RWPE1 (cell line): ENCODE measurements around the gene NPAP1.

Experiments
- CTCF ChIA-PET: fragments of 350-600 bp; sonication (Branson Sonifier 250); formaldehyde crosslinking; extraction: SDS; loops from one replicate; lab custom pipeline; 2021; lab: Yijun Ruan, JAX
- POLR2A ChIA-PET: fragments of 400-600 bp; formaldehyde crosslinking; extraction: SDS; loops from one replicate; lab custom pipeline; 2020; ENCODE audit warnings: antibody characterized with exemption; ENCODE audit not compliant: low non-redundant PET; lab: Yijun Ruan, JAX
- DNase-seq: peaks from one replicate; pipeline ENCODE4 v3.0.0; 2012; ENCODE audit warnings: low spot score
- H3K27ac ChIP-seq: fragments of 450-650 bp; 2 replicates; pipeline ENCODE4 v1.5.1; 2017
- CTCF ChIP-seq: fragments of 450-650 bp; conservative IDR thresholded peaks from 2 replicates; pipeline ENCODE4 v1.5.1; 2017; ENCODE audit warnings: low read depth, mild to moderate bottlenecking

The NPAP1 gene

GRCh38 chr15:24696201-24696600, 20.6 kb downstream of the NPAP1 start:
- H3K27ac ChIP-seq = no peak overlapping the region
- TF ChIP-seq CTCF = no peak
- ChIA-PET CTCF (no interaction called here), POLR2A (no interaction called here)
- DNase-seq = no peak

GRCh38 chr15:24696842-24697241, 21.3 kb downstream of the NPAP1 start:
- ChIA-PET CTCF (no interaction called here), POLR2A (no interaction called here)
- DNase-seq = no peak
- no peak for TF ChIP-seq CTCF
- H3K27ac ChIP-seq = no peak overlapping the region

DNA sequence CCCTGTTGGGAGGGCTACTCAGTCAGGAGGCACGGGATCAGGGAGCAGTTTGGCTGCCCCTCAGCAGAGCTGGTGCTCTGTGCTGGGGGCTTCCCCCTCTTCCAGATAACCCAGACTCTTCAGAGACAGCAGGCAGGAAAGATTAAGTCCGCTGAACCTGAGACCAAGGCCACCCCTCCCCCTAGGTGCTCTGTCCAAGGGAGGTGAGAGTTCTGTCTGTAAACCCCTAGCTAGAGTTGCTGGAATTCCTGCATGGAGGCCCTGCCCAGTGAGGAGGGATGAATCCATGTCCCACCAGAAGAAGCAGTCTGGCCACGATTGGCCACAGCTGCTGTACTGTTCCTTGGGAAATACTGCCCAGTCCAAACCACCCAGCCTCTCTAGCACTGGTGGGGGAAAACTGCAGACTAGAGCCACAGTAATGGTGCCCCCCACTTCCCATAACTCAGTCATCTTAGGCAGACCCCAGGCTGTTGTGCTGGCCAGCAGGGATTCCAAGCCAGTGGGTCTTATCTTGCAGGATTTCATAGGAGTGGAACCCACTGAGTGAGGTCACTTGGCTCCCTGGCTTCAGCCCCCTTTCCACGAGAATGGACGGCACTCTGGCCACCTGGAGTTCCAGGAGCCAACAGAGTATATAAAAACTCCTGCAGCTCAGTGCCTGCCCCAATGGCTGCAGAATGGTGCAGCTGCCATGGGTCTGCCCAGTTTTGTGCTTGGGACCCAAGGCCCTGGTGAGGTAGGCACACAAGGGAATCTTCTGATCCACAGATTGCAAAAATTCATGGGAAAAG, 42.9 kb downstream of the NPAP1 start:
- H3K27ac ChIP-seq = no peak overlapping the region
- CTCF ChIA-PET = no interaction called here
- POLR2A ChIA-PET = no interaction called here
- TF ChIP-seq CTCF = no peak
- DNase-seq = no peak

DNA sequence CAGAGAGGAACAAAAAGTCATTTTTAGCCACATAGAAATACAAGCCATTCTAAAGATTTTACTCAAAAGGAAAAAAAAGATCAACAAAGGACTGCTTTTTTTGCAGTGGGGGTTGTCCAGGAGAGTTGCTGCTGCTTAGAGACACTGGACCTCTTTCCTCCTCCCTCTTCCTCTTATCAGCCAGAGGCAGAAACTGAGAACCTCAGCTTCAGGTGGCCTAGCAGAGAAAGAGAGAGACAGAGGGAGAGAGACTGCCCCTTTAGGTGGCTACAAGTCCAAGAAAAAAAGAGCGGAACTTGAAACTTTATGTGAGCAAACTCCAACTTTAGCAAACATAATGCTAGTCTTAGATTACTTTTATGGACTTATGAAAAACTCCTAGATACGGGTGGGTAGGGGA, 54.2 kb downstream of the NPAP1 start:
- DNase-seq = no peak
- ChIA-PET CTCF (interaction anchor here (0.6 kb wide), 1 partner anchor 1455 kb away, joined by 3 read pairs; no protein-coding TSS in a partner anchor), POLR2A (no interaction called here)
- H3K27ac ChIP-seq = no peak overlapping the region
- no peak for TF ChIP-seq CTCF
